ENCODE results near the gene IMMP2L.

IMMP2L gene

GRCh38 chr7:110801502-110801901 lies 760.8 kb downstream of the IMMP2L start:
- no peak for TF ChIP-seq CTCF (IDR thresholded peaks at IDR 0.05; ENCODE audit: insufficient read depth, low read length, poor library complexity, severe bottlenecking)
- H3K36me3 ChIP-seq (ENCODE audit: control insufficient read depth, insufficient read depth, low read length), result no peaks in the 10 kb centered on the region
- no peak for DNase-seq (ENCODE audit: extremely low read depth, insufficient read length)
- no peaks in the 10 kb centered on the region for H3K27me3 ChIP-seq (replicated peaks; ENCODE audit: control insufficient read depth, insufficient read depth, low read length)
- no peak overlapping the region for H3K4me3 ChIP-seq (replicated peaks; ENCODE audit: low read depth, low read length)

DNA sequence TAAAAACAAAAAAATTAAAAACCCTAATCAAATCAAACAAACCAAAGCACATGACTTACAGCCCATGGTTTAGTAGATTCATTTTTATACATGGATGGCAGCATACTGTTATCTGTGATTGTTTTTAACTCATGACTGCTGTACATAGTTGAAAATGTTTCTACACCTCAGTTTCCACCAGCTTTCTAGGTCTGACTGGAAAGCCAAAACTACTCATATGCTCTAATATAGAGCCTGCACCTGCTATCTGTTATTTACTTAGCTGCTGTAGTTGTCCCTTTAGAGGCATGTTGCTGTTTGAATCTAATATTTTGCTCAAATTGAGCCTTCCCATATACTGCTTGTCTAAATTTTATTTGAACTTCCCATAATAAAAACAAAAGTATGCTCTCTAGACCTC lies 761.3 kb downstream of the IMMP2L start:
- Histone ChIP-seq H3K36me3 (ENCODE audit: control insufficient read depth, insufficient read depth, low read length) (no peaks in the 10 kb centered on the region), H3K27me3 (replicated peaks; ENCODE audit: control insufficient read depth, insufficient read depth, low read length) (no peaks in the 10 kb centered on the region), H3K4me3 (replicated peaks; ENCODE audit: low read depth, low read length) (no peak overlapping the region)
- DNase-seq (ENCODE audit: extremely low read depth, insufficient read length), result no peak
- no peak for TF ChIP-seq CTCF (IDR thresholded peaks at IDR 0.05; ENCODE audit: insufficient read depth, low read length, poor library complexity, severe bottlenecking)

DNA sequence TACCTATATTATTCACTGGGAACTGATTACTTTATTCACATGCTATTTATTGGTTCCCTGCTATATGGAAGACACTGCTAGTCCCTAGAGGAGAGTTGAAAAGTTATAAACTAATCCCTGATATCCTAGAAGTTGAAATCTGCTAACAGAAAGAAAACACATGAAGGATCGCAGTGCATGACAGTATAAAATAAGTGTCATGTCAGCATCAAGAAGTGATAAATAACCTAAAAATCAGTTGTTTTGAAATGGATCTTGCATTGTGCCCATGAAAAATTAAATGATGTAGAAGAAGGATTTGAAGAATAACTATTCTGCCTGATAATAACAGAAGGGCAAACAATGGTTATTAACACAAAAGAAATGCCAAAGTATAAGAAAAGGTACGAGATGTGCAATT lies 764.6 kb downstream of the IMMP2L start:
- no peak for TF ChIP-seq CTCF (IDR thresholded peaks at IDR 0.05; ENCODE audit: insufficient read depth, low read length, poor library complexity, severe bottlenecking)
- Histone ChIP-seq H3K27me3 (replicated peaks; ENCODE audit: control insufficient read depth, insufficient read depth, low read length) (no peaks in the 10 kb centered on the region), H3K36me3 (ENCODE audit: control insufficient read depth, insufficient read depth, low read length) (no peaks in the 10 kb centered on the region)

GRCh38 chr7:110790992-110791391 lies 771.3 kb downstream of the IMMP2L start:
- no peak for DNase-seq (ENCODE audit: extremely low read depth, insufficient read length)
- Histone ChIP-seq H3K4me3 (replicated peaks; ENCODE audit: low read depth, low read length) (no peak overlapping the region), H3K27me3 (replicated peaks; ENCODE audit: control insufficient read depth, insufficient read depth, low read length) (no peaks in the 10 kb centered on the region), H3K36me3 (ENCODE audit: control insufficient read depth, insufficient read depth, low read length) (no peaks in the 10 kb centered on the region)
- TF ChIP-seq CTCF (IDR thresholded peaks at IDR 0.05; ENCODE audit: insufficient read depth, low read length, poor library complexity, severe bottlenecking), result no peak

More for the DNA sequence above, 764.6 kb downstream of the IMMP2L start:
- DNase-seq (ENCODE audit: extremely low read depth, insufficient read length), result no peak
- H3K4me3 ChIP-seq (replicated peaks; ENCODE audit: low read depth, low read length), result no peak overlapping the region

- no peaks in the 10 kb centered on the region for H3K27me3 ChIP-seq (replicated peaks; ENCODE audit: control insufficient read depth, insufficient read depth, low read length)
- no peaks in the 10 kb centered on the region for H3K36me3 ChIP-seq (ENCODE audit: control insufficient read depth, insufficient read depth, low read length)
- DNase-seq (ENCODE audit: extremely low read depth, insufficient read length), result no peak
- TF ChIP-seq CTCF (IDR thresholded peaks at IDR 0.05; ENCODE audit: insufficient read depth, low read length, poor library complexity, severe bottlenecking), result no peak
- no peak overlapping the region for H3K4me3 ChIP-seq (replicated peaks; ENCODE audit: low read depth, low read length)
Measured at GRCh38 chr7:110786328-110786965, 775.8 kb downstream of the IMMP2L start.

- no peak overlapping the region for H3K4me3 ChIP-seq (replicated peaks; ENCODE audit: low read depth, low read length)
- DNase-seq (ENCODE audit: extremely low read depth, insufficient read length), result no peak
- no peaks in the 10 kb centered on the region for H3K27me3 ChIP-seq (replicated peaks; ENCODE audit: control insufficient read depth, insufficient read depth, low read length)
- no peaks in the 10 kb centered on the region for H3K36me3 ChIP-seq (ENCODE audit: control insufficient read depth, insufficient read depth, low read length)
- TF ChIP-seq CTCF (IDR thresholded peaks at IDR 0.05; ENCODE audit: insufficient read depth, low read length, poor library complexity, severe bottlenecking), result no peak
Measured at GRCh38 chr7:110784749-110785148, 777.5 kb downstream of the IMMP2L start.

Measured in GM06990 (cell line).